Spleen (tissue), 7 donors: ENCODE measurements around the gene FAM222A.

Experiments used
- POLR2AphosphoS5 ChIP-seq, 3 donors: sonication (generic); formaldehyde crosslinking; IDR thresholded peaks; one replicate each; pipeline ENCODE4 v1.5.1; 2017; ENCODE audit warnings: antibody characterized with exemption in 3 of 3
- TF ChIP-seq, protein P1 (sequence below), 11 experiments: fragments of 200-600 bp in 7 of 11; fragments of 450-650 bp in 4 of 11; sonication (generic) in 4 of 11; IDR thresholded peaks in 8 of 11; conservative IDR thresholded peaks in 3 of 11; 1 replicate in 7 of 11; 2 replicates in 4 of 11; pipeline versions ENCODE4 v1.4.0 to v1.8.0; 2016 to 2021; ENCODE audit warnings: antibody characterized with exemption in 11 of 11, inconsistent platforms in 4 of 11, mild to moderate bottlenecking in 1 of 11
- donor health status: DM: no; HTN: no; CAD: no; lungs with moderate emphysema.
- donor health status: DM: no; HTN: no; CAD: no.
- donor health status: DM: no; HTN: no; CAD: no.

DNA sequence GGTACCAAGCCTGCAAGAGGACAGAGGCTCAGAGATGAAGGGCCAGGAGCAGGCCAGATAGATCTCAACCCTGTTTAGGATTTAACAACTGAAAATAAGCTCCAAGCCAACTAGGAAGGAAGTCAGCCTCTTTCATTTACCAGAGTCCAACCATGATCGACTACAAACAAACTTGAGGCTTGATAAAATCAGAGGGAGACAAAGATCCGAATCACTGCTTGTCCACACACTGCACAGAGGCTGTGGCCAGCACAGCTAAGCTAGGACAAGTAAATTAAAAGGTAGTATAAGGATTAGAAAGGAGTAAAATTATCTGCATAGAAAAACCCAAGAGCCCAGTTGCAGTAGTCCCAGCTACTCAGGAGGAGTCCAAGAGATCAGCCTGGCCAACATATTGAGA, 40.3 kb downstream of the FAM222A start:
- TF ChIP-seq POLR2AphosphoS5 (IDR thresholded peaks at IDR 0.05), result no peak
- TF ChIP-seq, protein P1, sequence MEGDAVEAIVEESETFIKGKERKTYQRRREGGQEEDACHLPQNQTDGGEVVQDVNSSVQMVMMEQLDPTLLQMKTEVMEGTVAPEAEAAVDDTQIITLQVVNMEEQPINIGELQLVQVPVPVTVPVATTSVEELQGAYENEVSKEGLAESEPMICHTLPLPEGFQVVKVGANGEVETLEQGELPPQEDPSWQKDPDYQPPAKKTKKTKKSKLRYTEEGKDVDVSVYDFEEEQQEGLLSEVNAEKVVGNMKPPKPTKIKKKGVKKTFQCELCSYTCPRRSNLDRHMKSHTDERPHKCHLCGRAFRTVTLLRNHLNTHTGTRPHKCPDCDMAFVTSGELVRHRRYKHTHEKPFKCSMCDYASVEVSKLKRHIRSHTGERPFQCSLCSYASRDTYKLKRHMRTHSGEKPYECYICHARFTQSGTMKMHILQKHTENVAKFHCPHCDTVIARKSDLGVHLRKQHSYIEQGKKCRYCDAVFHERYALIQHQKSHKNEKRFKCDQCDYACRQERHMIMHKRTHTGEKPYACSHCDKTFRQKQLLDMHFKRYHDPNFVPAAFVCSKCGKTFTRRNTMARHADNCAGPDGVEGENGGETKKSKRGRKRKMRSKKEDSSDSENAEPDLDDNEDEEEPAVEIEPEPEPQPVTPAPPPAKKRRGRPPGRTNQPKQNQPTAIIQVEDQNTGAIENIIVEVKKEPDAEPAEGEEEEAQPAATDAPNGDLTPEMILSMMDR (IDR thresholded peaks at IDR 0.05 in 8 of 11, conservative IDR thresholded peaks at IDR 0.05 in 3 of 11), result no peak
